Body of pancreas (tissue), 4 donors: ENCODE results near the gene LRRC2.

Experiments
- CTCF ChIP-seq, 7 experiments: fragments of 450-650 bp in 4 of 7; fragments of 200-600 bp in 3 of 7; sonication (generic) in 3 of 7; IDR thresholded peaks; one replicate each; pipeline ENCODE4 v1.5.1; 2016 to 2019; ENCODE audit warnings: antibody characterized with exemption in 7 of 7
- POLR2A ChIP-seq, 3 donors: fragments of 450-650 bp; IDR thresholded peaks; one replicate each; pipeline ENCODE4 v1.6.1; 2016; ENCODE audit warnings: antibody characterized with exemption in 3 of 3, mild to moderate bottlenecking in 2 of 3

DNA sequence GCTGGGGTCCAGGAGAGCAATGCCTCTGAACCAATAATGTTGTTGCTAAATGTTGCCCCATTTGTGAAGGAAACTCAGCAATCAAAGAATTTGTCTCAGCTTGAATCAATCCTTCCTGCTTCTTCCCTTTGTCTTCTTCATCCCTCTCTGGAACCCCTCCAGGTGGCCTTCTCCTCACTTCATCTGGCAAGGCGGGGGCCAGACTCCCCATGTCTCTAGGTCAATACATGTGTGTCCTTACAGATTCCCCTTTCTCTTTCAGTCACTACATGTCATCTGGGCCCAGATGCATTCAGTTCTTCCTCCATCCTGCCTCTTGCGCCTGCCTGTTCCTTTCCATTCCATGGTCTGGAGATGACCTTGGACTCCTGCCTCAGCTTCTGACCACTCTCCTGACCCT lies 93.4 kb downstream of the LRRC2 start:
- TF ChIP-seq POLR2A (IDR thresholded peaks at IDR 0.05) (no peak), CTCF (IDR thresholded peaks at IDR 0.05) (no peak)
